ENCODE results near the gene GRB2.

The GRB2 gene

DNA sequence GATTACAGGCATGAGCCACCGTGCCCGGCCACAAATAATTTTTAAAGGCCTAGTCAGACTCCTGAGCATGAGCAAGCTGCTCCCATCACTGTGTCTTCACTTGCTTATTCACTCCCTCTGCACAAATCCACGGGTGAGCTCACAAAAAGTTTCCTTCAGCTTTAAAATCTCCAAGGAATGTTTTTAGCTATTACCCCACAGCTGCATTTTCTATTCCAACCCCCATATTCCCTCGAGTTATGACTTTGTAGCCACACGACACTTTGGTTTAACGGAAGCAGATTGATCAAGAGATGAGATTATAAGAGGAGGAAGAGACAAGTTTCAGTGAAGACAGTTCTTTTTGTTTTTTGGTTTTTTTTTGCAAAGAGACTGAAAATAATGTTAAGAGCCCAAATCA lies 67.1 kb downstream of the GRB2 start:
- peak in 1 of 42 donors; percentile 38 for DNase-seq
- intact Hi-C loops (cut with DNase I): no loop called here

GRCh38 chr17:75335315-75335714 lies 70.2 kb downstream of the GRB2 start:
- intact Hi-C loops (cut with DNase I): no loop called here
- no peak for DNase-seq

DNA sequence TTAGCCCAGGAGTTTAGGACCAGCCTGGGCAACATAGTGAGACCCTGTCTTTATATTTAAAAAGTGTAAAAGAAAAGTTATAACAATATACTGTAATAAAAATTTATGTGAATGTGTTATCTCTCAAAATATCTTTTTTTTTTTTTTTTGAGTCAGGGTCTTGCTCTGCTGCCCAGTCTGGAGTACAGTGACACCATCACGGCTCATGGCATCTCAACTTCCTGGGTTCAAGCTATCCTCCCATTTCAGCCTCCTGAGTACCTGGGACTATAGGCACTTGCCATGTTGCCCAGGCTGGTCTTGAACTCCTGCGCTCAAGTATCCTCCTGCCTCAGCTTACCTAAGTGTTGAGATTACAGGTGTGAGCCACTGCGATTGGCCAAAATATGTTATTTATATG lies 70.8 kb downstream of the GRB2 start:
- intact Hi-C loops (cut with DNase I): no loop called here
- no peak for DNase-seq

DNA sequence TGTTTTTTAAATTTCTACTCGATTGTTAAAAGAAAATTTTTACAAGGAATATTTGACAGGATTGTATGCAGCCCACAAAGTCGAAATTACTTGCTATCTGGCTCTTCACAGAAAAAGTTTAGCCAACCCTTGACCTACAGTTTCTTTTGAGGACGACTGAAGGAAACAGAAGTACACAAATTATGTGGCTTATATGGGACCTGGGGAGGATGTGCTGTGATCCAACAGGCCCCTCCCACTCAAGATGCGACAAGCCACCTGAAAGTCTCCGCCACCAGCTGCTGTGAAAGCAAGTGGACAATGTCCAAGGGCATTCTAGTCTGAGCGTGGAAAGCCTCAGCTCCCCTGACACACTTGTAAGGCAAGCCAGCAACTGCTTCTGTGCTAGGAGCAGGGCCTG lies 73.8 kb downstream of the GRB2 start:
- no peak for DNase-seq
- intact Hi-C loops (cut with DNase I): no loop called here

GRCh38 chr17:75327757-75328156 lies 77.7 kb downstream of the GRB2 start:
- DNase-seq: no peak
- intact Hi-C loops (cut with DNase I): no loop called here

DNA sequence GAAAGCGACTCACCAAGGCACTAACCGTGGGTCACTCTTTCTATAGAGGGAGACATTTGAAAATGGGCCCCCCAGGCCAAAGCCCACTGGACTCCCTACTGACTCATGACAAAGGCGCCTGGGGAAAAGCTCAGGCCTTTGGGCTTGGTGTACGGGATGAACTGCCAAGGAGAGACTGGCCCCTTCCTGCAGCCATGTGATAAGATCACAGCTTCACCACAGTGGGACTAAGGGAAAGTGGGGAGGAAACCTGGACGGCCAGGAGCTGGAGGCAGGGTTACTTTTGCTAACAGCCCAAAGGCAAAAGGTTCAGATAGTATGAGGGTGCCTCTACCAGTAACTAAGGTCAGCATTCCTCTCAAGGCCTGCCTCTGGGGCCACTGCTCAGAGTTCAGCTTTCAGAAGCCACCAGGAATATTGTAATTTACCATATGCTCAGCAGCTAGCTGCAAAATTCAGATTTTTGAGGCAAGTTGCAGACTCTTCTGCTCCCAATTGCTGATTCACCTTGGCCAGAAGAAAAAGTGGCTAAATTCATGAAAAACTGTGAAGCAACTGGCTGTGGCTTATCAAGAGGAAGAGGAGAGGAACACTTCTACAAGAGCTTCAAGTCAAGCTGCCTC lies 79.1 kb downstream of the GRB2 start:
- intact Hi-C loops (cut with DNase I): no loop called here
- no peak for DNase-seq

- DNase-seq: peak in 1 of 42 donors; percentile 21
- intact Hi-C loops (cut with DNase I): no loop called here
Observed at GRCh38 chr17:75325827-75326225, 79.7 kb downstream of the GRB2 start.

DNA sequence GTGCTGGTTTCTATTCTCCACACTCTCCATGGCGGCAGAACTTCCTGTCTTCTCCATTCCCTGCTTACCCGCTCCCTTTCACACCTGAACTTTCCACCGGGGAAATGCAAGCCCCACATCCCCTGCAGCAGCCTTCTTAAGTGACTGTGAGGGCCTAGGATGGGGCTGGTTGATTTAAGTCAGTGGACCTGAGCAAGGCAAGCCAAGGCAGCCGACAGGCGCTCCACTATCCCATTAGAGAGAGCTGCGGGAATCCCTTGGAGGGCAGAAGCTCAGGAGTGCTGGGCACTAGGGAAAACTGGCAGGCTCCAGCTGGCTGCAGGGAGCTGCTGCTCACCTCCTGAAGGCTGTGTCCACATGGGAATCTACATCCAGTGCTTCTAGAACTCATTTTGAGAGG lies 80.1 kb downstream of the GRB2 start:
- no peak for DNase-seq
- intact Hi-C loops (cut with DNase I): no loop called here

DNA sequence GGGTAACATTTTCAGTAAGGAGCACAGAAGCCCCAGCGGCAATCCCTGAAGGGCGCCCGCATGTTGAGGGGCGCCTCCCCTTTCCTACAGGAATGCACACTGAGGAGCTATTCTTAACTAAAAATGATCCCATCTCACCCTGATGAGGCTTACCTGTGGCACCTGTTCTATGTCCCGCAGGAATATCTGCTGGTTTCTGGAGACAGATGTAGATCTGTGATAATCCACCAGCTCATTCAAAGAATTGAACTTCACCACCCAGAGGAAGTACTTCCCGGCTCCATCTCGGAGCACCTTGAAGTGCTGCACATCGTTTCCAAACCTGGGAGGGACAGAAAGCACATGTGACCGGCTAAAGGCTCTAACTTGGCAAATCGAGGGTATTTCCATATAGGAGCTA lies 84.0 kb downstream of the GRB2 start:
- no peak for DNase-seq
- intact Hi-C loops (cut with DNase I): no loop called here

- no peak for DNase-seq
- intact Hi-C loops (cut with DNase I): no loop called here
Observed at GRCh38 chr17:75319904-75320691, 85.4 kb downstream of the GRB2 start.

- DNase-seq: no peak
- intact Hi-C loops (cut with DNase I): no loop called here
Observed at GRCh38 chr17:75318615-75319222, 86.8 kb downstream of the GRB2 start.

- intact Hi-C loops (cut with DNase I): no loop called here
- DNase-seq: no peak
Observed at GRCh38 chr17:75318211-75318610, 87.3 kb downstream of the GRB2 start.

DNA sequence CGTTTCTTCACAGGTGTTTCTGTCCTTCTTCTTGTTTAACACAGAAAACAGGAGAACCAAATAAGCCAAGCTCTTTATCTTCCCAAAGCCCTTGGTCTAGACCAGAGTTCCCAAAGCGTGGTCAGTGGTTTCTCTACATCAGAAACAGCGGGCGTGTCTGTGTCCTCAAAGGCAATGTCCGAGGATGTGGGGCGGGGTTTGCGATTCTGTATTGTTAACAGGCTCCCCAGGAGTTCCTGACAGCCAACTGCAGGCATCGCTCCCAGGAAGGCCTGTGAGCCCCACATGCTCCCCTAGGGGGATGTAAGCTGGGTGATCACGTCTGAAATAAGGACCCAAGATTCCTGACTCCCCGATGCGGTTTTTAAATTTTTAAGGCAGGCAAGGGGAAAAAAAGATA lies 87.8 kb downstream of the GRB2 start:
- DNase-seq: peak in 10 of 42 donors; percentile 21 to 68 (median 30)
- intact Hi-C loops (cut with DNase I): no loop called here

DNA sequence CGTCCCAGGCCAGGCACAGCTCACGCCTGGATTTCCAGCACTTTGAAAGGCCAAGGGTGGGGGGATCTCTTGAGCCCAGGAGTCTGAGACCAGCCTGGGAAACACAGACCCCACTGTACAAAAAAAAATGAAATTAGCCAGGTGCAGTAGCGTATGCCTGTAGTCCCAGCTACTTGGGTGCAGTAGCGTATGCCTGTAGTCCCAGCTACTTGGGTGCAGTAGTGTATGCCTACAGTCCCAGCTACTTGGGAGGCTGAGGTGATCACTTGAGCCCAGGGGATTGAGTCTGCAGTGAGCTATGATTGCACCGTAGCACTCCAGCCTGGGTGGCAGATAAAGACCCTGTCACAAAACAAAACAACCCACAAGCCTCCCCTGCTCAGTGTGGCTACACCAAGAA lies 89.2 kb downstream of the GRB2 start:
- no peak for DNase-seq
- intact Hi-C loops (cut with DNase I): no loop called here

DNA sequence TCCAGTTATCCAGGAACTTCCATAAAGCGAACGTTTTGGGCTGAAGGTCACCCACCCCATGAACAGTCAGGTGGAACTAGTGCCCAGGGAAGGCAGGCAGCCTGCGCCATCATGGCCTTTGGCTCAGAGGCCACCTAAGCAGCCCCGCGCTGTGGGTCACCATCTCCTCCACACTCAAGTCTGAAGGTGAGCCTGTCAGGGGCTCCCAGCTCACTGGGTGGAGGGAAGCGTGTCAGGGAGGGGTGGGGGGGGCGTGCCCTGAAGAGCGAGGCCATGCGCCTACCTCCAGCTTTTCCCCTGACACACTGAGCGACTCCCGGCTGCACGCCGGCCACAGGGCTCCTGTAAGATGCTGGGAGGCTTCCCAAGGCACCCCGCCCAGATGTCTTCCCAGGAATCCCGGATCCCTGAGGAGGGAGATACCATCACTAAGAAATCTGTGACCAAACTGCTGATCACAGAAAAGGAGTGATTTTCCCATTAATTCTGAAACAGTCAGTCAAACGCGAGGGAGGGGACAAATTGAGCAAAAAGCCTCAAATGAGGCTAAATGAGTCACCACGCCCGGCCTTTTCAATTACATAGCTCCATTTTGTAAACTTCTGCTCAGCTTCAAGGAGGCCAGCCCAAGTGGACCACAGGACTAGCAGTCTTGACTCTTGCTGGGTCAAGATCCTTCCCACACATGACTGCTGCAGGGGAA lies 89.8 kb downstream of the GRB2 start:
- intact Hi-C loops (cut with DNase I): no loop called here
- peak in 3 of 42 donors; percentile 17 to 22 (median 19) for DNase-seq

GRCh38 chr17:75313941-75314551 lies 91.4 kb downstream of the GRB2 start:
- DNase-seq: peak in 12 of 42 donors; percentile 20 to 53 (median 40)
- intact Hi-C loops (cut with DNase I): no loop called here

- peak in 4 of 42 donors; percentile 13 to 27 (median 19) for DNase-seq
- intact Hi-C loops (cut with DNase I): no loop called here
Observed at GRCh38 chr17:75308732-75309629, 96.5 kb downstream of the GRB2 start.

GRCh38 chr17:75307957-75308731 lies 97.3 kb downstream of the GRB2 start:
- intact Hi-C loops (cut with DNase I): no loop called here
- DNase-seq: no peak

All from head of caudate nucleus (tissue), 42 donors.